BE2C (cell line): ENCODE measurements around the gene SV2A.
A peak's percentile ranks its signal among the peaks of the same experiment; 100 is the strongest.

ENCODE experiments used
- DNase-seq: peaks from one replicate; pipeline ENCODE4 v3.0.0-alpha.2; 2020
- H3K27me3 ChIP-seq: fragments of 250-450 bp; sonication (Bioruptor Pico); 2 replicates; pipeline ENCODE4 v1.5.1; 2020; ENCODE audit warnings: mild to moderate bottlenecking
- H3K36me3 ChIP-seq: fragments of 250-450 bp; sonication (Bioruptor Pico); 2 replicates; pipeline ENCODE4 v1.5.1; 2020; ENCODE audit warnings: mild to moderate bottlenecking
- H3K4me1 ChIP-seq: fragments of 250-450 bp; sonication (Bioruptor Pico); 2 replicates; pipeline ENCODE4 v1.5.1; 2020
- H3K4me3 ChIP-seq: 2 replicates; pipeline ENCODE4 v1.5.1; 2011; ENCODE audit warnings: low read depth, low read length
- H3K9me3 ChIP-seq: fragments of 250-450 bp; sonication (Bioruptor Pico); 2 replicates; pipeline ENCODE4 v1.5.1; 2020
- TF ChIP-seq, protein P1 (sequence below): IDR thresholded peaks from 2 replicates; pipeline ENCODE4 v1.5.1; 2012; ENCODE audit warnings: mild to moderate bottlenecking, low read depth, low read length

Gene SV2A

DNA sequence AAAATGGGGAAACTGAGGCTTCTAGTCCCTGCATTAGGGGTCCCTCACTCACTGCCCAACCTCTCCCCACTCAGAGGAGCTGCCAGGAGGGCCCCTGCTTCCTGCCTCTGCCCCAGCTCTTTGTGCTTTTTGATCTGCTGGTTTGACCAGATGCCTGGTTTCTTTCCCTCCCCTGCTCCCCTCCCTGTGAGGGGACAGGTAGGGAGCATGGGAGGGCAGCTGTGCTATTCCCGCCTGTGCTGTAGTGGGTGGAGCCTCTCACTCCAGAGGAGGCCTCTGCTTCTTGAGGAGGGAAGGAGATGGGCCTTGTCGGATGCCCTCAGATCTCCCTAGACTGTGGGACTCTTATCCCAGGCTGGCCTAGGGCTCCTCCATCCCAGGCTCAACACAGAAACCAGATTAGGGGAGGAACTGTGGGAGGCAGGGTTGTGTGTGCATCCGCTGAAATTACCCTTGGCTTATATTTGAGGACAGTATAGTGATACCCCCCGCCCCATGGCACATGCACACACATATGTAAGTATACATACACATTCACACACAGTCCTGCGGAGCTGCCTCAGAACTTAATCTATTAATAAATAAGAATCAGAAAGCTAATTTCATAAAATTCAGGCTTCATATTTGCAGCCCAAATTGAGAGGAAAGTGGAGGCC is 13.7 kb downstream of the SV2A start:
- no peaks in the 10 kb centered on the region for H3K9me3 ChIP-seq
- TF ChIP-seq, protein P1, sequence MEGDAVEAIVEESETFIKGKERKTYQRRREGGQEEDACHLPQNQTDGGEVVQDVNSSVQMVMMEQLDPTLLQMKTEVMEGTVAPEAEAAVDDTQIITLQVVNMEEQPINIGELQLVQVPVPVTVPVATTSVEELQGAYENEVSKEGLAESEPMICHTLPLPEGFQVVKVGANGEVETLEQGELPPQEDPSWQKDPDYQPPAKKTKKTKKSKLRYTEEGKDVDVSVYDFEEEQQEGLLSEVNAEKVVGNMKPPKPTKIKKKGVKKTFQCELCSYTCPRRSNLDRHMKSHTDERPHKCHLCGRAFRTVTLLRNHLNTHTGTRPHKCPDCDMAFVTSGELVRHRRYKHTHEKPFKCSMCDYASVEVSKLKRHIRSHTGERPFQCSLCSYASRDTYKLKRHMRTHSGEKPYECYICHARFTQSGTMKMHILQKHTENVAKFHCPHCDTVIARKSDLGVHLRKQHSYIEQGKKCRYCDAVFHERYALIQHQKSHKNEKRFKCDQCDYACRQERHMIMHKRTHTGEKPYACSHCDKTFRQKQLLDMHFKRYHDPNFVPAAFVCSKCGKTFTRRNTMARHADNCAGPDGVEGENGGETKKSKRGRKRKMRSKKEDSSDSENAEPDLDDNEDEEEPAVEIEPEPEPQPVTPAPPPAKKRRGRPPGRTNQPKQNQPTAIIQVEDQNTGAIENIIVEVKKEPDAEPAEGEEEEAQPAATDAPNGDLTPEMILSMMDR: no peak

DNA sequence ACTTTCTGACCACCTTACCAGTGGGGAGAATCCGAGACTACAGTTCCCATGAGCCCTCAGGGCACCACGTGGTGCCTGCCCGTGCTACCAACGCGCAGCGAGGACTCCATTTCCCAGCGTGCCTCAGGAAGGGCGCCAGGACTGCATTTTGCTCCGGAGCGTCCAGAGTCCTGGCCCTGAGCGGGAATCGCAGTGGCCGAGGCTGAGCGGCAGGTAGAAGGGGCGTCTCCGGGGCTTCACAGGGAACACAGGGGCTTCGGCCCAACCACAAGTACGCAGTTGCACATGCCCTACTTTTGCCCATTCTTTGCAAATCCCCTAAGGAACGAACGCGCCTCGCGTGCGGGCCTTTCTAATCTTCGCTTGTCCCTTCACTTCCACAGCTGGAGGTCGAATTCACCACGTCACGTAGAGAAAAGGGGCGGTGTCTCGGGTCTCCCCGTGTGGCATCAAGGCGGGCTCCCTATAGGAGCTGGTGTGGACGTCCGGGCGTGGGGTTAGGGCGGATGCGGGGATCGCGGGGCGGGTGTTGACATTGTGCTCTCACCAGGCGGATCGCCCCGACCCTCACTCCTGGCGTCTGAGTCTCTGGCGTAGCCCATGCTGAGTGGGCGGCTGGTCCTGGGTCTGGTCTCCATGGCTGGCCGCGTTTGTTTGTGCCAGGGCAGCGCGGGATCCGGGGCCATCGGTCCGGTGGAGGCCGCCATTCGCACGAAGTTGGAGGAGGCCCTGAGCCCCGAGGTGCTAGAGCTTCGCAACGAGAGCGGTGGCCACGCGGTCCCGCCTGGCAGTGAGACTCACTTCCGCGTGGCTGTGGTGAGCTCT is 18.0 kb downstream of the SV2A start, which contains the start of gene BOLA1:
Gene BOLA1 (plus strand): TSS at position 109 of the 825 bp plus-strand sequence. CDS start 492 bp downstream, at position 601.
- H3K4me3 ChIP-seq: peak within 1 kb of the TSS; percentile 61
- peaks cover under 1% of the 10 kb centered on the region; the same call in 1 of the 2 replicates for H3K36me3 ChIP-seq
- TF ChIP-seq, protein P1: no peak
- H3K27me3 ChIP-seq: no peaks in the 10 kb centered on the region
- H3K9me3 ChIP-seq: no peaks in the 10 kb centered on the region
- no peaks in the 10 kb centered on the region for H3K4me1 ChIP-seq
- DNase-seq: peak; percentile 96

More for the DNA sequence above, 13.7 kb downstream of the SV2A start:
- no peaks in the 10 kb centered on the region for H3K4me1 ChIP-seq
- no peak for DNase-seq
- no peak overlapping the region for H3K4me3 ChIP-seq
- no peaks in the 10 kb centered on the region for H3K27me3 ChIP-seq
- peaks cover 24% of the 10 kb centered on the region for H3K36me3 ChIP-seq

DNA sequence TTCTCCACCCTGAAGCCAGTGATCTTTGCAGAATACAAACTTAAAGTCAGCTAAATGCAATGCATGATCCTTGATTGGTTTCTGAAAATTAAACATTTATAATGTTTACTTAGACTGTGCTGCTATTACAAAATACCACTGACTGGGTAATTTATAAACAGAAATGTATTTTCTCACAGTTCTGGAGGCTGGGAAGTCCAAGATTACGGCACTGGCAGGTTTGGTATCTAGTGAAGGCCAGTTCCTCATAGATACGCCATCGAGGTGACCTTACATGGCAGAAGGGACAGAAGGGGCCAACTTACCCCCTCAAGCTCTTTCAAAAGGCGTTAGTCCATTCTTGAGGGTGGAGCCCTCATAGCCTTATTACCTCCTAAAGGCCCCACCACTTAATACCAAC is 21.1 kb downstream of the SV2A start:
- Histone ChIP-seq H3K4me1 (no peaks in the 10 kb centered on the region), H3K27me3 (no peaks in the 10 kb centered on the region), H3K4me3 (no peak overlapping the region), H3K36me3 (no peaks in the 10 kb centered on the region), H3K9me3 (no peaks in the 10 kb centered on the region)
- DNase-seq: no peak
- TF ChIP-seq, protein P1: no peak

DNA sequence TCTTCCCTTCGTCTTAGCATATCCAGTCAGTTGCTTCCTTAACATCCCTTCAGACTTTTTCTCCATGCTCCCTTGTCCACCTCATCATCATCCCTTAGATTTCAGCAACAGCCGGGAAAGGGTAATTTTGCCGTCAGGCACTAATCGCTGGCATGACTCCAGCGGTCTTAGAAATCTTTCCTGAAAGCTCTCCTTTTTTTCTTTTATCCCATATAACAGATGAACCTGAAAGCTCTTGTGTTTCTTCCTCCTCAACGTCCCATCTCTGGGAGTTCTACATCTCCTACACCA is 28.7 kb downstream of the SV2A start:
- H3K36me3 ChIP-seq: no peaks in the 10 kb centered on the region
- no peaks in the 10 kb centered on the region for H3K27me3 ChIP-seq
- peak overlapping the region; percentile 89 for H3K4me3 ChIP-seq
- H3K4me1 ChIP-seq: no peaks in the 10 kb centered on the region
- TF ChIP-seq, protein P1: no peak
- no peak for DNase-seq
- H3K9me3 ChIP-seq: no peaks in the 10 kb centered on the region

GRCh38 chr1:149888247-149888998 is 29.2 kb downstream of the SV2A start:
- Histone ChIP-seq H3K9me3 (no peaks in the 10 kb centered on the region), H3K4me1 (no peaks in the 10 kb centered on the region), H3K4me3 (peak overlapping the region; percentile 89), H3K36me3 (no peaks in the 10 kb centered on the region), H3K27me3 (no peaks in the 10 kb centered on the region)
- DNase-seq: peak; percentile 83
- TF ChIP-seq, protein P1: peak; percentile 71
